NB4 (cell line): Measurements from ENCODE around the gene DAAM1.

Experiments used
- MAX ChIP-seq: IDR thresholded peaks from 2 replicates; pipeline ENCODE4 v1.6.1; 2011; ENCODE audit warnings: low read depth, low read length
- POLR2A ChIP-seq: IDR thresholded peaks from 2 replicates; pipeline ENCODE4 v1.6.1; 2011; ENCODE audit warnings: mild to moderate bottlenecking; ENCODE audit not compliant: insufficient read length; ENCODE audit errors: extremely low read depth
- TF ChIP-seq, protein P1 (sequence below): IDR thresholded peaks from one replicate; pipeline ENCODE4 v1.5.1; 2012; ENCODE audit warnings: low read depth, low read length

DNA sequence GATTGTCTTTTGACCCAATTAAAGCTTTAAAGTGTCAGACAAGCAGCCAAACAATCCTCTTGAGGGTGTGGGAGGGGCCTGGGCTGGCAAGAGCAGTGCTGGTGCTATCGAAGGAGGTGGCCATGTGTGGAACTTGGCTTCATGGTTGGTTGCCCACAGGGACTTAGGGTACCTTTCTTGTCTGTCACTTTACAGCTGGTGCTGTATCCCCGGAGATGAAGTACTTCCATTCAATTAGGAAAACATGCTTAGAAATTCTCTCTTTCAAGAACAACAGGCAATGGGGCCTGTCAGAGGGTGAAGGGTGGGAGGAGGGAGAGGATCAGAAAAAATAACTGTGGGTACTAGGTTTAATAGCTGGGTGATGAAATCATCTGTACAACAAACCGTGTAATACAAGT, 86.5 kb downstream of the DAAM1 start:
- TF ChIP-seq POLR2A (no peak), MAX (no peak)
- TF ChIP-seq, protein P1, sequence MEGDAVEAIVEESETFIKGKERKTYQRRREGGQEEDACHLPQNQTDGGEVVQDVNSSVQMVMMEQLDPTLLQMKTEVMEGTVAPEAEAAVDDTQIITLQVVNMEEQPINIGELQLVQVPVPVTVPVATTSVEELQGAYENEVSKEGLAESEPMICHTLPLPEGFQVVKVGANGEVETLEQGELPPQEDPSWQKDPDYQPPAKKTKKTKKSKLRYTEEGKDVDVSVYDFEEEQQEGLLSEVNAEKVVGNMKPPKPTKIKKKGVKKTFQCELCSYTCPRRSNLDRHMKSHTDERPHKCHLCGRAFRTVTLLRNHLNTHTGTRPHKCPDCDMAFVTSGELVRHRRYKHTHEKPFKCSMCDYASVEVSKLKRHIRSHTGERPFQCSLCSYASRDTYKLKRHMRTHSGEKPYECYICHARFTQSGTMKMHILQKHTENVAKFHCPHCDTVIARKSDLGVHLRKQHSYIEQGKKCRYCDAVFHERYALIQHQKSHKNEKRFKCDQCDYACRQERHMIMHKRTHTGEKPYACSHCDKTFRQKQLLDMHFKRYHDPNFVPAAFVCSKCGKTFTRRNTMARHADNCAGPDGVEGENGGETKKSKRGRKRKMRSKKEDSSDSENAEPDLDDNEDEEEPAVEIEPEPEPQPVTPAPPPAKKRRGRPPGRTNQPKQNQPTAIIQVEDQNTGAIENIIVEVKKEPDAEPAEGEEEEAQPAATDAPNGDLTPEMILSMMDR: no peak
